NCI-H1694 treated with DMSO at 0.1 percent for 48 hours (cell line): Measurements from ENCODE around the gene TMEM198.

Experiments
- DNase-seq: peaks from one replicate; lab custom pipeline; 2025; lab: John Stamatoyannopoulos, UW

Gene TMEM198

GRCh38 chr2:219543596-219544358, at the start of gene TMEM198, which contains the start of gene CHPF:
Gene TMEM198, plus strand, starts transcription at chr2:219544028. Its CDS starts 700 bp downstream, at chr2:219544728.
Gene CHPF, minus strand, starts transcription at chr2:219543809. Its CDS starts 271 bp downstream, at chr2:219543538.
- DNase-seq = peak; percentile 95

DNA sequence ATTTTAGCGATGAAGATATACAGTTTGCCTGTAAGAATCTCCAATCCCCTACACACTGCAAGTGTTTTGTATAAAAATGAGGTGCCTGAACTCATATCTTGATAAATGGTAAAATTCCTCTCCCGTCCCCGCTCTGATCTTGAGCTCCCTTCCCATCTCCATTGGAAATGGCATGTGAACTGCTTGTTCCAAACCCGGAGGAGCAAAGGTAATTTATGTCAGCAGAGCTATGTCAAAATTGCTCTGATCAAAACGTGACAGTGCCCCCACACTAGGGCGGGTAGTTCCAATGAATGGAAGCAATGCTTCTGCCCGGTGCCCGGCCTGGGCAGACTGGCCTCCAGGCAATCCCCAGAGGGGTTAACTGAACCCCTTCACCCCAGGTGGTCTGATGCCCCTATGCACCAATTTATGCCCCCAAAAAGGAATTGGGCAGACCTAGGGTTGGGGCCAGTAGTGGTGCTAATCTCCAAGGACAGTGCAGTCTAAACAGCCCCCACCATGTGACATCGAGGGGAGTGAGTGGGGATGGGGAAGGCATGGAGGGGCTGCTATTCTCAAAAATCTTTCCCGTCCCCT, 48.8 kb upstream of the TMEM198 start:
- DNase-seq = no peak

GRCh38 chr2:219495531-219496122, 48.2 kb upstream of the TMEM198 start:
- DNase-seq = peak; percentile 83

DNA sequence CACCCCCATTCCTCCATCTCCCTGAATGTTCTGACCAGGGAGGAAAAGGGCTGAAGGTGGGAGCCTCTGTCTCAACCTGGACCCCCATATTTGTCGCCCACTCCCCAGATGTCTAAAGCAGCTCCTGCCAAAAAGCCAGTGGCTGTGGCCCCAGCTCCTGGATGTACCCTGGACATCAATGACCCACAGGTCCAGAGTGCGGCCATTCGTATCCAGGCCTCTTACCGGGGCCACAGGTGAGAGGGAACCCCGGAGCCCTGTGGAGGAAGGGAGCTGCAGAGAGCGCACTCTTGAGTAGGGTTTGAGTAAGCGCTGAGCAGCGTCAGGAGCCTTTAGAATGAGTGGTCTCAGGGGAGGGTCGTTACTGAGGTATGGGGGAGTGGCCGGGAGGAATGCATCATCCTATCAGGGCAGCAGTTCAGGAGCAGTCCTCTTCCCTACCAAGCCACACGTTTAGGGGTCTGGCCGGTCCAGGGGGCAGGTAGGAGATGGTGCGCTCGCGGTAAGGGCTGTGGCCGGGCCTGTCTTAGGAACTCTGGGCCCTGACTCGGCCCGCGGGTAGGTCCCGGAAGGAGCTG, 47.5 kb upstream of the TMEM198 start:
- no peak for DNase-seq

DNA sequence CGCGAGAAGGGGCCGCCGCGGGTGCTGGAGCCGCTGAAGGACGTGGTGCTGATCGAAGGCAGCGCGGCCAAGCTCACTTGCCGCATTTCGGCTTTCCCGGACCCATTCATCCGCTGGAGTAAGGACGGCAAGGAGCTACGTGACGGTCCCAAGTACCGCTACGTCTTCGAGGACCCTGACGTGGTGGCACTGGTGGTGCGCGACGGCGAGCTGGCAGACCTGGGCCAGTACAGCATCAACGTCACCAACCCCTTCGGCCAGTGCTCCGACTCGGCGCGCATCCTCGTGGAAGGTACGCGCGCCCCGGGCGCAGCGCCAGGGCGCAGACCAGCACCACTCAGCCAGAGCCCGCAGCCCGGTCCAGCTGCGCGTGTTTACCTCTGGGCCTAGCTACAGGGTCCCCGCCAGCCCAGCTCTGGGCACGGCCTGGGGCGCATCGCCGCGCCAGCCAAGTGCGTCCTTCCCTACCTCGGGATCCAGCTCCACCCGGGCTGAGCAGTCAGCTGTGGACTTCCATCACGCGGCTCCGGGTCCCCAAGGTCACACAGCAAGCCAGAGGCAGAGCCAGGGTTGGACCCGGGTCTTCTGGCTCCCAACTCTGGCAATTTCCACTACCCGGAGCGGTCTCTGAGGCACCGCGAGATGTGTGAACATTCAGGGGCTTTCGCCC, 46.9 kb upstream of the TMEM198 start:
- no peak for DNase-seq

DNA sequence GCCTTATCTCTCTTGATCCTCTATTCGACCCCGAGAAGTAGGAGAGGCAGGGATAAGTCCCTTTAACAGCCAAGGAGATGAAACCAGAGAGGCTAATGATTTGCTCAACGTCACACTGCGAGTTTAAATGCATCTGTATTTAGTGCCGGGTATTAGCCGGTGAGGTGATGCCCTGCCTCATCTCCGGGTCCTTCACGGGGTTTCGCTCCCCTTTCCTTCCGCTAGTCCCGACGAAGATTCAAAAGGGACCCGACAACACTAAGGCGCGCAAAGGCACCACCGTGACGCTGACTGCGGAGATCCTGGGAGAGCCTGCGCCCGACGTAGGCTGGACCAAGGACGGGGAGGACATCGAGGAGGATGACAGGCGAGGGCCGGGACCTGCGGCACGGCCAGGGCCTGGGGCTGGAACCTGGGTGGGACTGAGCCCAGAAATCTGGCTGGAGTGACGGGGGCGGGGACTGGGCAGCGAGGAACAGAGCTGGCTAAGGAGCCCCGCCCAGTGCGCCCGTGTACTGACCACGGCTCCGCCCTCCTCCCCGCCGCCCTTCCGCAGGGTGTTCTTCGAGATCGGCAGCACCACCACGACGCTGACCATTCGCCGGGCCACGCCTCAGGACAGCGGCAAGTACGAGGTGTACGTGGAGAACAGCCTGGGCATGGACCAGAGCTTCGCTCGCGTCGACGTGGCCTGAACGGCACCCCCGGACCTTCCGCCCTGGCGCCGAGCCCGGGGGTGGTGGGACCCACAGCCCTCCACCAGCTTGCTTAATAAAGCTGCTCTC, 46.1 kb upstream of the TMEM198 start:
- DNase-seq = no peak

DNA sequence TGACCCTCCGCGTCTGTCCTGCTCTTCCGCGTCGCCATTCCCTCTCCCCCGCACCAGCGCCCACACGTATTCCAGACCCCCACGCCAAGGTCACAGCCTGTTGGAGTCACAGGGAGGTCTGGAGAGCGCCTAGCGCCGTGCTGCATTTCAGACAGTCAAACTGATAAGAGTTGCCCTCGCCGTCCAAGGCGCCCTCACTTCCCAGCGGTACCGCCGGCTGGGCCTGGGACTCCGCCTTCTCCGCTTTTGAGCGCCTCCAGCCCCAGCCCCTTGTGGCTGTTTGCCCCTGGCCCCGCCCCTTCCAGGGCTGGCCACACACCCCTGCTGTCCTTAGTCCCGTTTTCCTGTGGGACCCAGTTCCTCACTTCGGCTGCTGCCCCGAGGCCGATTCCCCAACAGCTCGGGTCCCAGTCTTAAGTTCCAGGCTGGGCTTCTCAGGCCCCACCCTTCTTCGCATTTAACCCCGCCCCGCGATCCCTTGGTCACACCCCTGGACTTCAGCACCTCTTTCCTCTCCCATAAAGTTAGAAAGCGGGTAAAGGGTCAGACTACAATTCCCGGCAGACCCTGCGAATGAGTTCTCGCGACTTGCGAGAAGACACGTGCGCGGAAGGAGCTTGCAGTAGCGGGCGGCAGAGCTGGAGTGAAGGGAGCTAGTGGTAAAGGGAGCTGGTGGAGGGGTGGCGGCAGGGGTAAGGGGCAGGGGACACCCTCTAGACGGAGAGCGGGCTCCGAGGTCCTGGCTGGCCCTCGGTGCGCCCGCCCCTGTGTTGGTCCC, 45.4 kb upstream of the TMEM198 start, which contains the start of gene GMPPA:
TSS of gene GMPPA (plus strand) at position 612 of the 778 bp plus-strand sequence. CDS start 1,085 bp downstream, outside the sequence.
- DNase-seq = peak; percentile 99

GRCh38 chr2:219499058-219499307, 44.8 kb upstream of the TMEM198 start:
- no peak for DNase-seq

- DNase-seq = no peak
Measured at GRCh38 chr2:219499555-219499954, 44.3 kb upstream of the TMEM198 start.

GRCh38 chr2:219500135-219500534, 43.7 kb upstream of the TMEM198 start:
- no peak for DNase-seq

DNA sequence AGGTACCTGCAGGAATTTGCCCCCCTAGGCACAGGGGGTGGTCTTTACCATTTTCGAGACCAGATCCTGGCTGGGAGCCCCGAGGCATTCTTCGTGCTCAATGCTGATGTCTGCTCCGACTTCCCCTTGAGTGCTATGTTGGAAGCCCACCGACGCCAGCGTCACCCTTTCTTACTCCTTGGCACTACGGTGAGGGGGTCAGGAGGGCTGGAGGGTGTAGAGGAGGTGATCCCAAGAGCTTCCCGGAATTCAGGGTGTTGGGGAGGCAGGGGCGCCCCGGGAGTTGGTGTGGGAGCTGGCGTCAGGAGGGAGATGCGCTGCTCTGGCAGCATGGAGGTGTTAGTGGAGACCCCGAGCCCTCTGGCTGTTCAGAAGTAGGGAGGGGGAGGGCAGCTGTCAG, 42.0 kb upstream of the TMEM198 start:
- no peak for DNase-seq

- DNase-seq = no peak
Measured at GRCh38 chr2:219502618-219503017, 41.2 kb upstream of the TMEM198 start.

- no peak for DNase-seq
Measured at GRCh38 chr2:219505585-219505984, 38.2 kb upstream of the TMEM198 start.

DNA sequence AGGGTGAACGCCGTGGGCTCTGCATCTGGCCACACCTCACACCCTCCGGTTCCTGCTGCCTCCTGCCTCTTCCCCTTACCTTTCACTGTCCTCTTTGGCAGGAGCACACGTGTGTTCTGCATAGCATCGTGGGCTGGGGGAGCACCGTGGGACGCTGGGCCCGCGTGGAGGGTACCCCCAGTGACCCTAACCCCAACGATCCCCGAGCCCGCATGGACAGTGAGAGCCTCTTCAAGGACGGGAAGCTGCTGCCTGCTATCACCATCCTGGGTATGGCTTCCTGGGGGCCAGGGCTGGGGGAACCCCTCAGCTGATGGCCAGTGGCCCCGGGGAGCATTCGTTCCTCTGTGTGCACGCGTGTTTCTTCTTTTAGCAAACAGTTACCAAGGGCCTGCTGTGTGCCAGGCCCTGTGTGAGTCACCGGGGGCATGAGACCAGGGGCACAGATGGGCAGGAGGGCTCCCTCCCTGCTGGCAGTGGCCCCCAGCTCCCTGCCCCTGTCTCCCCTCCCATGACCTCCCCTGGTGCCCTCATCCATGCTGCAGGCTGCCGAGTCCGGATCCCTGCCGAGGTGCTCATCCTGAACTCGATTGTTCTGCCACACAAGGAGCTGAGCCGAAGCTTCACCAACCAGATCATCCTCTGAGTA, 37.6 kb upstream of the TMEM198 start:
- DNase-seq = peak; percentile 64

- peak; percentile 98 for DNase-seq
Measured at GRCh38 chr2:219506802-219507526, 36.9 kb upstream of the TMEM198 start.

GRCh38 chr2:219507581-219508443, 36.0 kb upstream of the TMEM198 start:
- DNase-seq = no peak

DNA sequence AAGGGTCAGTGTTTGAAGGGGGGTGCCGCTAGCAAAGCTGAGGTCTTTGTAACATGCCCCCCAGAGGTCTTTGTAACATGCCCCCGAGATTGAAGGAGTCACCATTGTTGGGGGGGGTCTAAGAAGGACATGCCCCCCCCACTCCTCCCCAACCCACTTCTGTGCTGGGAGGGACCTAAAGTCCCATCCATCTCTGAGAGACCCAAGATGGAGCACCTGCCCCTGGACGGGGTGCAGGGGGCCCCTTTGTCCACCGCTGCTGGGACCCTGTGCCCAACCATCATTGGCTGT, 35.4 kb upstream of the TMEM198 start:
- no peak for DNase-seq

GRCh38 chr2:219508971-219509779, 34.7 kb upstream of the TMEM198 start:
- DNase-seq = peak; percentile 89
